ENCODE results near the gene TOP3A.

DNA sequence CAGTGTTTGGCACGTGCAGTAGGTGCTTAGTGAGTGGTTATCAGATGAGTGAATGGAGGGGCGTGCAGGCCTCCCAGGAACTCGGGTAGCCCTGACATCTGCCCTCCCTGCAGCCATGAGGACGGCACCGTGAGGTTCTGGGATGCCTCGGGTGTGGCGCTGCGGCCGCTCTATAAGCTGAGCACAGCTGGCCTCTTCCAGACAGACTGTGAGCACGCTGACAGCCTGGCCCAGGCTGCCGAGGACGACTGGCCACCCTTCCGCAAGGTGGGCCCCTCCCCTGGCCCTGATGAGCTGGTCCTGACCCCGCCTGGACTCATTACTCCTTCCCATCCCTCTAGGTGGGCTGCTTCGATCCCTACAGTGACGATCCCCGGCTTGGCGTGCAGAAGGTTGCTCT lies 78.3 kb downstream of the TOP3A start:
- TF ChIP-seq, protein P1, sequence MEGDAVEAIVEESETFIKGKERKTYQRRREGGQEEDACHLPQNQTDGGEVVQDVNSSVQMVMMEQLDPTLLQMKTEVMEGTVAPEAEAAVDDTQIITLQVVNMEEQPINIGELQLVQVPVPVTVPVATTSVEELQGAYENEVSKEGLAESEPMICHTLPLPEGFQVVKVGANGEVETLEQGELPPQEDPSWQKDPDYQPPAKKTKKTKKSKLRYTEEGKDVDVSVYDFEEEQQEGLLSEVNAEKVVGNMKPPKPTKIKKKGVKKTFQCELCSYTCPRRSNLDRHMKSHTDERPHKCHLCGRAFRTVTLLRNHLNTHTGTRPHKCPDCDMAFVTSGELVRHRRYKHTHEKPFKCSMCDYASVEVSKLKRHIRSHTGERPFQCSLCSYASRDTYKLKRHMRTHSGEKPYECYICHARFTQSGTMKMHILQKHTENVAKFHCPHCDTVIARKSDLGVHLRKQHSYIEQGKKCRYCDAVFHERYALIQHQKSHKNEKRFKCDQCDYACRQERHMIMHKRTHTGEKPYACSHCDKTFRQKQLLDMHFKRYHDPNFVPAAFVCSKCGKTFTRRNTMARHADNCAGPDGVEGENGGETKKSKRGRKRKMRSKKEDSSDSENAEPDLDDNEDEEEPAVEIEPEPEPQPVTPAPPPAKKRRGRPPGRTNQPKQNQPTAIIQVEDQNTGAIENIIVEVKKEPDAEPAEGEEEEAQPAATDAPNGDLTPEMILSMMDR (IDR thresholded peaks at IDR 0.05) = no peak
- no peak for TF ChIP-seq POLR2A (IDR thresholded peaks at IDR 0.05)
